H9 (cell line): ENCODE results near the gene ANTXRL. TPM values are rescaled to one million over a fixed set of nuclear protein-coding genes. Genes with fewer than 3 reads are reported as not detected.
A peak's percentile ranks its signal among the peaks of the same experiment; 100 is the strongest.

ENCODE experiments used
- DNase-seq: peaks from one replicate; pipeline ENCODE4 v3.0.0-alpha.2; 2017
- H2AFZ ChIP-seq: one replicate; pipeline ENCODE4 v1.6.1; 2013; ENCODE audit warnings: mild to moderate bottlenecking, low read length, control low read depth, moderate library complexity
- H2AK5ac ChIP-seq: 2 replicates; pipeline ENCODE4 v1.6.1; 2013; ENCODE audit warnings: low read length, control low read depth, mixed read lengths; ENCODE audit not compliant: insufficient read length
- H2BK120ac ChIP-seq: one replicate; pipeline ENCODE4 v1.6.1; 2013; ENCODE audit warnings: low read depth, mild to moderate bottlenecking, low read length, control low read depth, inconsistent platforms; ENCODE audit not compliant: poor library complexity, severe bottlenecking
- H2BK12ac ChIP-seq: 2 replicates; pipeline ENCODE4 v1.6.1; 2013; ENCODE audit warnings: low read length, control low read depth, mixed read lengths, low read depth; ENCODE audit not compliant: insufficient read length
- H2BK15ac ChIP-seq: 2 replicates; pipeline ENCODE4 v1.6.1; 2013; ENCODE audit warnings: low read depth, low read length, control low read depth
- H2BK20ac ChIP-seq: one replicate; pipeline ENCODE4 v1.6.1; 2013; ENCODE audit warnings: low read depth, mild to moderate bottlenecking, low read length, control low read depth, inconsistent platforms; ENCODE audit not compliant: poor library complexity, severe bottlenecking
- H2BK5ac ChIP-seq: 2 replicates; pipeline ENCODE4 v1.6.1; 2013; ENCODE audit warnings: low read length, control low read depth, mixed read lengths; ENCODE audit not compliant: insufficient read length
- H3K14ac ChIP-seq: 2 replicates; pipeline ENCODE4 v1.6.1; 2013; ENCODE audit warnings: low read length, control low read depth; ENCODE audit not compliant: insufficient read depth
- H3K18ac ChIP-seq: 2 replicates; pipeline ENCODE4 v1.6.1; 2013; ENCODE audit warnings: low read depth, mild to moderate bottlenecking, mixed read lengths, low read length, control low read depth; ENCODE audit not compliant: insufficient read length
- H3K23ac ChIP-seq: 2 replicates; pipeline ENCODE4 v1.6.1; 2013; ENCODE audit warnings: low read length, control low read depth, mixed read lengths, low read depth; ENCODE audit not compliant: insufficient read length
- H3K23me2 ChIP-seq: 2 replicates; pipeline ENCODE4 v1.6.1; 2013; ENCODE audit warnings: low read depth, mild to moderate bottlenecking, mixed read lengths, low read length, control low read depth; ENCODE audit not compliant: insufficient read length, poor library complexity, severe bottlenecking
- H3K27ac ChIP-seq: 2 replicates; pipeline ENCODE4 v1.5.1; 2013; ENCODE audit warnings: low read length, control low read depth, mixed read lengths, low read depth; ENCODE audit not compliant: insufficient read length
- H3K27me3 ChIP-seq: 2 replicates; pipeline ENCODE4 v1.6.1; 2013; ENCODE audit warnings: low read length, control low read depth, inconsistent platforms; ENCODE audit not compliant: insufficient read depth
- H3K4ac ChIP-seq: 2 replicates; pipeline ENCODE4 v1.6.1; 2013; ENCODE audit warnings: low read depth, mild to moderate bottlenecking, control low read depth, inconsistent platforms, low read length, moderate library complexity
- H3K4me1 ChIP-seq: 2 replicates; pipeline ENCODE4 v1.6.1; 2013; ENCODE audit warnings: low read length, control low read depth, inconsistent platforms; ENCODE audit not compliant: insufficient read depth
- H3K4me2 ChIP-seq: 2 replicates; pipeline ENCODE4 v1.6.1; 2013; ENCODE audit warnings: low read length, control low read depth, mixed read lengths; ENCODE audit not compliant: insufficient read length, insufficient read depth
- H3K56ac ChIP-seq: 2 replicates; pipeline ENCODE4 v1.6.1; 2013; ENCODE audit warnings: low read depth, mild to moderate bottlenecking, mixed read lengths, low read length, control low read depth; ENCODE audit not compliant: insufficient read length
- H3K79me1 ChIP-seq: 2 replicates; pipeline ENCODE4 v1.6.1; 2013; ENCODE audit warnings: low read depth, mild to moderate bottlenecking, moderate library complexity, low read length, control low read depth, inconsistent platforms; ENCODE audit not compliant: insufficient read depth, poor library complexity, severe bottlenecking
- H3K79me2 ChIP-seq: 2 replicates; pipeline ENCODE4 v1.6.1; 2013; ENCODE audit warnings: low read length, control low read depth, inconsistent platforms; ENCODE audit not compliant: insufficient read depth
- H3K9ac ChIP-seq: 2 replicates; pipeline ENCODE4 v1.6.1; 2013; ENCODE audit warnings: low read length, control low read depth, mixed read lengths; ENCODE audit not compliant: insufficient read length; ENCODE audit errors: extremely low read depth
- H3K9me3 ChIP-seq: one replicate; pipeline ENCODE4 v1.6.1; 2013; ENCODE audit warnings: low read depth, low read length, inconsistent platforms; ENCODE audit not compliant: control insufficient read depth
- H3T11ph ChIP-seq: one replicate; pipeline ENCODE4 v1.6.1; 2013; ENCODE audit warnings: mild to moderate bottlenecking, low read length, control low read depth, inconsistent platforms
- H4K20me1 ChIP-seq: one replicate; pipeline ENCODE4 v1.6.1; 2013; ENCODE audit not compliant: control insufficient read depth, insufficient read length, insufficient read depth
- H4K5ac ChIP-seq: 2 replicates; pipeline ENCODE4 v1.6.1; 2013; ENCODE audit warnings: low read depth, mild to moderate bottlenecking, mixed read lengths, low read length, control low read depth; ENCODE audit not compliant: insufficient read length
- H4K8ac ChIP-seq: replicated peaks from 2 replicates; pipeline ENCODE4 v1.6.1; 2013; ENCODE audit warnings: low read length, control low read depth, mixed read lengths, low read depth; ENCODE audit not compliant: insufficient read length
- H4K91ac ChIP-seq: 2 replicates; pipeline ENCODE4 v1.6.1; 2013; ENCODE audit warnings: low read depth, mild to moderate bottlenecking, moderate library complexity, mixed read lengths, low read length, control low read depth; ENCODE audit not compliant: insufficient read length
- H3K27ac Mint-ChIP-seq, 3 experiments: 2 replicates in 2 of 3; 3 replicates in 1 of 3; pipeline ENCODE4 v1.8.0; 2020 to 2021; ENCODE audit warnings: mixed read lengths in 3 of 3, mild to moderate bottlenecking in 1 of 3, moderate library complexity in 1 of 3
- H3K27me3 Mint-ChIP-seq: 2 replicates; pipeline ENCODE4 v1.8.0; 2021; ENCODE audit warnings: low read depth, mild to moderate bottlenecking, moderate library complexity, mixed read lengths
- H3K36me3 Mint-ChIP-seq, 3 experiments: 2 replicates in 2 of 3; 3 replicates in 1 of 3; pipeline ENCODE4 v1.8.0; 2020 to 2021; ENCODE audit warnings: low read depth in 3 of 3, mixed read lengths in 3 of 3; ENCODE audit not compliant: insufficient read depth in 1 of 3
- H3K4me1 Mint-ChIP-seq, 2 experiments: 2 replicates each; pipeline ENCODE4 v1.8.0; 2020; ENCODE audit warnings: mixed read lengths in 2 of 2
- H3K4me3 Mint-ChIP-seq, 2 experiments: 2 replicates in 1 of 2; 3 replicates in 1 of 2; pipeline ENCODE4 v1.8.0; 2020 to 2021; ENCODE audit warnings: mild to moderate bottlenecking in 2 of 2, mixed read lengths in 2 of 2, moderate library complexity in 1 of 2
- H3K9me3 Mint-ChIP-seq, 2 experiments: 2 replicates in 1 of 2; 3 replicates in 1 of 2; pipeline ENCODE4 v1.8.0; 2020; ENCODE audit warnings: mild to moderate bottlenecking in 2 of 2, mixed read lengths in 2 of 2, moderate library complexity in 1 of 2
- CTCF ChIP-seq: fragments of 200-600 bp; sonication (generic); conservative IDR thresholded peaks from 3 replicates; pipeline ENCODE4 v1.8.0; 2021; ENCODE audit warnings: antibody characterized with exemption, mild to moderate bottlenecking
- WGBS: extraction: QIAGEN DNeasy Blood & Tissue Kit; methylation state at CpG from one replicate; pipeline ENCODE4 v1.1.7; 2013; ENCODE audit warnings: missing lambda C conversion rate, low lambda C conversion rate, mixed read lengths; ENCODE audit not compliant: insufficient read length; ENCODE audit errors: extremely low coverage; 5-methylcytosine and 5-hydroxymethylcytosine counted together
- total RNA-seq: library from RNA; stranded (reverse); gene quantifications from 2 replicates; pipeline ENCODE4 v1.2.1, GENCODE V29; 2021

ANTXRL gene
- total RNA-seq, 1 experiment from 2014 or later = not detected

GRCh38 chr10:46312953-46313352 lies 26.2 kb downstream of the ANTXRL start:
- H3T11ph ChIP-seq = no peak overlapping the region
- no peaks in the 10 kb centered on the region for H3K36me3 Mint-ChIP-seq
- no peak overlapping the region for H4K8ac ChIP-seq
- no peak for TF ChIP-seq CTCF
- peaks cover 16 to 17% of the 10 kb centered on the region in 2 experiments for H3K4me1 Mint-ChIP-seq
- no peak overlapping the region for H3K4ac ChIP-seq
- peak overlapping the region in 1 of 3 experiments; percentile 65; a peak in 2 of 7 replicates for H3K27ac Mint-ChIP-seq
- H3K9me3 Mint-ChIP-seq = no peaks in the 10 kb centered on the region
- peaks cover 2% of the 10 kb centered on the region; the same call in 1 of the 2 replicates for H3K4me1 ChIP-seq
- WGBS = no CpG with 5 or more reads among the region's 3 CpGs
- no peak overlapping the region for H4K91ac ChIP-seq
- no peak overlapping the region for H2BK20ac ChIP-seq
- 0 out of 2 replicates have a peak overlapping the region, but pooled peaks have one; percentile 6 for H3K14ac ChIP-seq
- H2BK12ac ChIP-seq = no peak overlapping the region
- no peak overlapping the region for H3K23ac ChIP-seq
- no peaks in the 10 kb centered on the region for H3K27me3 ChIP-seq
- no peak overlapping the region for H3K27ac ChIP-seq
- H2BK120ac ChIP-seq = no peak overlapping the region
- H3K18ac ChIP-seq = no peak overlapping the region
- H4K20me1 ChIP-seq = no peaks in the 10 kb centered on the region
- H2AK5ac ChIP-seq = no peak overlapping the region
- no peak overlapping the region for H2AFZ ChIP-seq
- no peak overlapping the region for H3K9ac ChIP-seq
- no peaks in the 10 kb centered on the region for H3K9me3 ChIP-seq
- no peaks in the 10 kb centered on the region for H3K23me2 ChIP-seq
- H3K79me1 ChIP-seq = no peaks in the 10 kb centered on the region
- no peak overlapping the region for H3K4me3 Mint-ChIP-seq
- peak; percentile 14 for DNase-seq
- H3K4me2 ChIP-seq = no peak overlapping the region
- no peak overlapping the region for H3K56ac ChIP-seq
- H2BK15ac ChIP-seq = no peak overlapping the region
- no peaks in the 10 kb centered on the region for H3K27me3 Mint-ChIP-seq
- H4K5ac ChIP-seq = no peak overlapping the region
- H2BK5ac ChIP-seq = no peak overlapping the region
- no peaks in the 10 kb centered on the region for H3K79me2 ChIP-seq
